ENCODE data around the gene CFAP57.

GRCh38 chr1:43225168-43225567 lies 53.0 kb downstream of the CFAP57 start:
- TF ChIP-seq EZH2phosphoT487 (IDR thresholded peaks at IDR 0.05; ENCODE audit: borderline replicate concordance) (no peak), CTCF (conservative IDR thresholded peaks at IDR 0.05; ENCODE audit: low read length) (0 out of 2 replicates have a peak, but pooled peaks have one; percentile 10)
